Testis (tissue), 3 donors: Measurements from ENCODE around the gene SCG3. TPM values are rescaled to one million over a fixed set of nuclear protein-coding genes. Genes with fewer than 3 reads are reported as not detected.

ENCODE experiments used
- DNase-seq: peaks from one replicate; pipeline ENCODE4 v3.0.0-alpha.2; 2019
- H3K27ac ChIP-seq, 2 donors: fragments of 200-600 bp; sonication (generic); one replicate each; pipeline ENCODE4 v1.5.1; 2019
- H3K27me3 ChIP-seq: fragments of 200-600 bp; sonication (generic); one replicate; pipeline ENCODE4 v1.5.1; 2019
- H3K36me3 ChIP-seq: fragments of 200-600 bp; sonication (generic); one replicate; pipeline ENCODE4 v1.5.1; 2017; ENCODE audit warnings: low read depth; ENCODE audit errors: missing control alignments
- H3K4me1 ChIP-seq: fragments of 200-600 bp; sonication (generic); one replicate; pipeline ENCODE4 v1.5.1; 2019
- H3K4me3 ChIP-seq, 2 donors: fragments of 200-600 bp; sonication (generic); one replicate each; pipeline ENCODE4 v1.5.1; 2017 to 2019
- H3K9me3 ChIP-seq: fragments of 200-600 bp; sonication (generic); one replicate; pipeline ENCODE4 v1.5.1; 2017
- CTCF ChIP-seq, 3 experiments: fragments of 450-650 bp in 2 of 3; fragments of 200-600 bp in 1 of 3; sonication (generic) in 1 of 3; IDR thresholded peaks; one replicate each; pipeline ENCODE4 v1.5.1; 2016 to 2019; ENCODE audit warnings: antibody characterized with exemption in 3 of 3, mild to moderate bottlenecking in 2 of 3, moderate library complexity in 1 of 3
- POLR2A ChIP-seq: fragments of 450-650 bp; IDR thresholded peaks from one replicate; pipeline ENCODE4 v1.6.1; 2017; ENCODE audit warnings: antibody characterized with exemption, mild to moderate bottlenecking, moderate library complexity
- WGBS, 2 donors: methylation state at CpG; one replicate each; pipeline ENCODE4 v1.1.5; 2018; 5-methylcytosine and 5-hydroxymethylcytosine counted together
- intact Hi-C: fragments of 100-400 bp; cut with DNase I; formaldehyde crosslinking; loops from one replicate; pipeline ENCODE4 v1.15.1; 2023; ENCODE audit warnings: low total_unique reads
- polyA plus RNA-seq: library from polyadenylated mRNA; stranded (reverse); fragments of 350-450 nt; fragmentation: Illumina TruSeq; extraction: RNeasy Lipid Tissue Mini Kit (QIAGEN cat#74804); gene quantifications from one replicate; pipeline ENCODE4 v1.2.3, GENCODE V29; 2014; ENCODE audit warnings: low read depth, low replicate concordance; ENCODE audit not compliant: insufficient read depth
- total RNA-seq, 2 donors: library from RNA; depleted of rRNA; stranded (reverse); fragments of >200 nt; gene quantifications; one replicate each; pipeline ENCODE4 v1.2.3, GENCODE V29; 2016

SCG3 gene
- total and polyA plus RNA-seq, 3 donors from 2014 or later, result 1.2 to 2.0 (median 1.3) TPM

- TF ChIP-seq POLR2A (no peak), CTCF (IDR thresholded peaks at IDR 0.05) (no peak)
- no peaks in the 10 kb centered on the region for H3K27me3 ChIP-seq
- DNase-seq, result no peak
- H3K9me3 ChIP-seq, result no peaks in the 10 kb centered on the region
- intact Hi-C loops, result no loop called here
- 81 to 84% methylated on average over 5 of the region's 5 CpGs for WGBS, 2 donors
- no peaks in the 10 kb centered on the region for H3K36me3 ChIP-seq
- H3K4me1 ChIP-seq, result peaks cover 2% of the 10 kb centered on the region
- no peak overlapping the region for H3K4me3 ChIP-seq
- H3K27ac ChIP-seq, result no peak overlapping the region
Observed at GRCh38 chr15:51721199-51721960, 40.1 kb downstream of the SCG3 start.

DNA sequence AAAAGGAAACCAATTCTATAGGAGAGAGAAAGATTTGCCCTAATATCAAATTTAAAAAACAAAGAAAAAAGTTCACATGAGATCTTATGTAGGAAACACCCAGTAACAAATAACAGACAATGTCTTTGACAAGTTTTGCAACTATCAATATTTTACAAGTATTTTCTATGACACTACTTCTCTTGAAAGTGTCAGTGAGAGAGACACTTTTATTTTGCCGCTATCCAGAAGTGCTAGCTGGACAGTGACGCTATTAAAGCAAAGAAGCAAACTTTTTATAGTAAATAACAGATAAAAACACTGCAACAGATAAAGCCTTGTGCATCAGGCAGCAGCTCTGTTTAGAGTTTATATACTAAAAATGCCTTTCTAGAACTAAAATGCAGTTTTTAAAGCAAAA lies 42.9 kb downstream of the SCG3 start:
- 76 to 79% methylated on average over 2 of the region's 2 CpGs for WGBS, 2 donors
- no peak for DNase-seq
- Histone ChIP-seq H3K36me3 (no peaks in the 10 kb centered on the region), H3K4me1 (peaks cover 4% of the 10 kb centered on the region), H3K9me3 (no peaks in the 10 kb centered on the region), H3K27me3 (no peaks in the 10 kb centered on the region), H3K27ac (no peak overlapping the region), H3K4me3 (no peak overlapping the region)
- intact Hi-C loops, result no loop called here
- TF ChIP-seq CTCF (IDR thresholded peaks at IDR 0.05) (no peak), POLR2A (no peak)

GRCh38 chr15:51724673-51725072 lies 43.4 kb downstream of the SCG3 start:
- WGBS, 2 donors, result 44 to 55% methylated on average over 1 of the region's 1 CpG
- Histone ChIP-seq H3K36me3 (no peaks in the 10 kb centered on the region), H3K27ac (no peak overlapping the region), H3K4me3 (no peak overlapping the region), H3K27me3 (no peaks in the 10 kb centered on the region), H3K4me1 (peaks cover 4% of the 10 kb centered on the region), H3K9me3 (no peaks in the 10 kb centered on the region)
- intact Hi-C loops, result no loop called here
- TF ChIP-seq POLR2A, result no peak
- no peak for TF ChIP-seq CTCF (IDR thresholded peaks at IDR 0.05)
- no peak for DNase-seq

DNA sequence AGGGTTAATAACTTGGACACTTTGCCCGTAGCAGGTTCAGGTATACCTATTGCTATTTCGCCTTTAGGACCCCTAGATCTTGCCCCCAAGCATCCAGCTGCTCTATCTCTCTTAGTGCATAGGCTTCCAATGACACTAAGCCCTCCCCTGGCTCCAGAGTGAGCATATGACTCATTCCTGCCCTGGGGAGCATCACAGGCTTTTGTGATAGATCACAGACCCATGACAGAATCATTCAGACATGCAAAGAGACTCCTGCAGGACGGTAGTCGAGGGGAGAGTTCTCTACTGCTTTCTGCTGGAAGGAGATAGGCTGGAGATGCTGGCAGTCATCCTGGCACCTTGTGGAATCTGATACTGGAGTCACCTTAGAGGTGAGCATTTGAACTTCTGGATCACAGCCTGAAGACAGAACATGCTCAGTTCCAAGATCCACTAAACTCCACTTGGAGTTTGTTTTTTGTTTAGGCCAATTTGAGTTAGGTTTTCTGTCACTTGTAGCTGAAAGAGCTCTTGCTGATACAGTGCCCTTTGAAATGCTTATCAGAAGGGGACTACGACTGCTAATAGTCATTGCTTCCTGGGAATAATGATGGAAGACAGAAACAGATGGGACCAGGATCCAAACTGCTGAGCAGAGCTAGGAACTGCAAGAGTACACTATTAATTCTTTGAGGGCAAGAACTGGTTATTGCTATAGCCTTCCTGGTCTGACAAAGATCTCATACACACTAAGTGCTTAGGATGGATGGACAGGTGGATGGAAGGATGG lies 45.2 kb downstream of the SCG3 start:
- 54 to 58% methylated on average over 5 of the region's 5 CpGs for WGBS, 2 donors
- H3K4me1 ChIP-seq, result peaks cover 6% of the 10 kb centered on the region

More for the DNA sequence above, 45.2 kb downstream of the SCG3 start:
- TF ChIP-seq POLR2A, result no peak
- TF ChIP-seq CTCF (IDR thresholded peaks at IDR 0.05), result no peak
- no peak for DNase-seq
- H3K4me3 ChIP-seq, result no peak overlapping the region
- intact Hi-C loops, result no loop called here
- H3K9me3 ChIP-seq, result no peaks in the 10 kb centered on the region
- H3K27ac ChIP-seq, result no peak overlapping the region
- no peaks in the 10 kb centered on the region for H3K36me3 ChIP-seq
- no peaks in the 10 kb centered on the region for H3K27me3 ChIP-seq
